MCF 10A (cell line): ENCODE measurements around the gene UHRF1. TPM values are rescaled to one million over a fixed set of nuclear protein-coding genes. Genes with fewer than 3 reads are reported as not detected.

Source experiments
- BruUV-seq: library from RNA; stranded (reverse); fragments of 400-500 nt; replicated peaks from 2 replicates; lab custom pipeline; 2021; lab: Mats Ljungman, UMichigan
- CTCF ChIA-PET: fragments of 300-600 bp; sonication (Branson Sonifier 250); formaldehyde crosslinking; extraction: SDS; loops from one replicate; lab custom pipeline; 2021; ENCODE audit warnings: antibody characterized with exemption, inconsistent platforms; lab: Yijun Ruan, JAX
- POLR2A ChIA-PET: fragments of 300-600, 350-650 bp; sonication (Branson Sonifier 250); formaldehyde crosslinking; extraction: SDS; loops from one replicate; lab custom pipeline; 2020; ENCODE audit warnings: antibody characterized with exemption, inconsistent platforms; lab: Yijun Ruan, JAX
- DNase-seq: peaks from one replicate; pipeline ENCODE4 v3.0.0-alpha.2; 2018; ENCODE audit not compliant: unreplicated experiment
- H3K27ac Mint-ChIP-seq: one replicate; pipeline ENCODE4 v1.8.0; 2022; ENCODE audit warnings: mild to moderate bottlenecking, low read depth, mixed read lengths; ENCODE audit not compliant: unreplicated experiment
- H3K27me3 Mint-ChIP-seq: one replicate; pipeline ENCODE4 v1.8.0; 2022; ENCODE audit warnings: mixed read lengths; ENCODE audit not compliant: insufficient read depth, unreplicated experiment
- H3K36me3 Mint-ChIP-seq: one replicate; pipeline ENCODE4 v1.8.0; 2022; ENCODE audit warnings: mild to moderate bottlenecking, moderate library complexity, mixed read lengths; ENCODE audit not compliant: insufficient read depth, unreplicated experiment
- H3K4me1 Mint-ChIP-seq: one replicate; pipeline ENCODE4 v1.8.0; 2022; ENCODE audit warnings: mixed read lengths; ENCODE audit not compliant: insufficient read depth, unreplicated experiment
- H3K4me3 Mint-ChIP-seq: one replicate; pipeline ENCODE4 v1.8.0; 2022; ENCODE audit warnings: mild to moderate bottlenecking, moderate library complexity, mixed read lengths; ENCODE audit not compliant: unreplicated experiment
- H3K9me3 Mint-ChIP-seq: one replicate; pipeline ENCODE4 v1.8.0; 2022; ENCODE audit warnings: mixed read lengths; ENCODE audit not compliant: unreplicated experiment
- CTCF ChIP-seq: fragments of 200-600 bp; IDR thresholded peaks from one replicate; pipeline ENCODE4 v1.8.0; 2022; ENCODE audit warnings: antibody characterized with exemption, mild to moderate bottlenecking; ENCODE audit not compliant: unreplicated experiment
- intact Hi-C: fragments of 100-400 bp; cut with micrococcal nuclease; formaldehyde crosslinking; loops from 2 replicates; pipeline ENCODE4 v1.14.1; 2022
- total RNA-seq: library from RNA; stranded (reverse); gene quantifications from 2 replicates; pipeline ENCODE4 v1.2.3, GENCODE V29; 2022

The UHRF1 gene
- total RNA-seq, 1 experiment from 2014 or later, result 16.0 TPM

GRCh38 chr19:4983346-4984105 is 74.2 kb downstream of the UHRF1 start:
- peaks cover 11% of the 10 kb centered on the region for H3K4me1 Mint-ChIP-seq
- no TSS peak for BruUV-seq
- H3K9me3 Mint-ChIP-seq, result no peaks in the 10 kb centered on the region
- no peak for DNase-seq
- peaks cover 5% of the 10 kb centered on the region for H3K36me3 Mint-ChIP-seq
- TF ChIP-seq CTCF, result no peak
- no peak overlapping the region for H3K4me3 Mint-ChIP-seq
- H3K27me3 Mint-ChIP-seq, result no peaks in the 10 kb centered on the region
- POLR2A ChIA-PET, result interaction anchor here (0.6 kb wide), 2 partner anchors 13 to 175 kb away, joined by 3 read pairs; no protein-coding TSS in a partner anchor
- CTCF ChIA-PET, result interaction anchor here (0.9 to 1.2 kb wide), 2 partner anchors 18 to 65 kb away, joined by 3 to 5 read pairs; no protein-coding TSS in a partner anchor
- no peak overlapping the region for H3K27ac Mint-ChIP-seq
- intact Hi-C loops, result no loop called here

GRCh38 chr19:4984106-4984380 is 74.7 kb downstream of the UHRF1 start:
- Mint-ChIP-seq H3K9me3 (no peaks in the 10 kb centered on the region), H3K4me3 (no peak overlapping the region), H3K4me1 (peaks cover 13% of the 10 kb centered on the region), H3K27me3 (no peaks in the 10 kb centered on the region), H3K36me3 (peaks cover 3% of the 10 kb centered on the region), H3K27ac (no peak overlapping the region)
- ChIA-PET POLR2A (interaction anchor here (0.6 kb wide), 2 partner anchors 13 to 175 kb away, joined by 3 read pairs; no protein-coding TSS in a partner anchor), CTCF (interaction anchor here (0.9 to 1.2 kb wide), 2 partner anchors 17 to 64 kb away, joined by 3 to 5 read pairs; no protein-coding TSS in a partner anchor)
- TF ChIP-seq CTCF, result no peak
- no TSS peak for BruUV-seq
- DNase-seq, result no peak
- intact Hi-C loops, result no loop called here

GRCh38 chr19:4984438-4984990 is 75.2 kb downstream of the UHRF1 start:
- H3K4me3 Mint-ChIP-seq, result no peak overlapping the region
- no TSS peak for BruUV-seq
- CTCF ChIA-PET, result interaction anchor here (0.5 to 0.9 kb wide), 2 partner anchors 9 to 17 kb away, joined by 3 to 5 read pairs; no protein-coding TSS in a partner anchor
- POLR2A ChIA-PET, result interaction anchor here (0.6 kb wide), 2 partner anchors 14 to 176 kb away, joined by 3 read pairs; no protein-coding TSS in a partner anchor
- intact Hi-C loops, result no loop called here
- no peaks in the 10 kb centered on the region for H3K9me3 Mint-ChIP-seq
- no peaks in the 10 kb centered on the region for H3K36me3 Mint-ChIP-seq
- no peak for TF ChIP-seq CTCF
- peaks cover 14% of the 10 kb centered on the region for H3K4me1 Mint-ChIP-seq
- DNase-seq, result no peak
- H3K27me3 Mint-ChIP-seq, result no peaks in the 10 kb centered on the region
- H3K27ac Mint-ChIP-seq, result no peak overlapping the region

GRCh38 chr19:4985551-4985991 is 76.3 kb downstream of the UHRF1 start:
- H3K9me3 Mint-ChIP-seq, result no peaks in the 10 kb centered on the region
- intact Hi-C loops, result no loop called here
- H3K27me3 Mint-ChIP-seq, result no peaks in the 10 kb centered on the region
- CTCF ChIA-PET, result interaction anchor here (0.6 kb wide), 2 partner anchors 116 to 181 kb away, joined by 3 to 6 read pairs; no protein-coding TSS in a partner anchor
- POLR2A ChIA-PET, result interaction anchor here (1.1 kb wide), 1 partner anchor 10 kb away, joined by 3 read pairs; no protein-coding TSS in a partner anchor
- H3K27ac Mint-ChIP-seq, result no peak overlapping the region
- DNase-seq, result no peak
- peaks cover 17% of the 10 kb centered on the region for H3K4me1 Mint-ChIP-seq
- H3K4me3 Mint-ChIP-seq, result no peak overlapping the region
- no peak for TF ChIP-seq CTCF
- H3K36me3 Mint-ChIP-seq, result no peaks in the 10 kb centered on the region
- BruUV-seq, result no TSS peak
